ENCODE measurements around the gene MACROD2. TPM values are rescaled to one million over a fixed set of nuclear protein-coding genes. Genes with fewer than 3 reads are reported as not detected.
A peak's percentile ranks its signal among the peaks of the same experiment; 100 is the strongest.

The MACROD2 gene
- total RNA-seq, 1 donor from 2014 or later, result 0.23 TPM

GRCh38 chr20:14709439-14709838 lies 714.1 kb downstream of the MACROD2 start:
- DNase-seq (ENCODE audit: low read depth), result no peak
- no peak overlapping the region for H3K4me3 ChIP-seq (ENCODE audit: low read depth, low read length)
- TF ChIP-seq, protein P1, sequence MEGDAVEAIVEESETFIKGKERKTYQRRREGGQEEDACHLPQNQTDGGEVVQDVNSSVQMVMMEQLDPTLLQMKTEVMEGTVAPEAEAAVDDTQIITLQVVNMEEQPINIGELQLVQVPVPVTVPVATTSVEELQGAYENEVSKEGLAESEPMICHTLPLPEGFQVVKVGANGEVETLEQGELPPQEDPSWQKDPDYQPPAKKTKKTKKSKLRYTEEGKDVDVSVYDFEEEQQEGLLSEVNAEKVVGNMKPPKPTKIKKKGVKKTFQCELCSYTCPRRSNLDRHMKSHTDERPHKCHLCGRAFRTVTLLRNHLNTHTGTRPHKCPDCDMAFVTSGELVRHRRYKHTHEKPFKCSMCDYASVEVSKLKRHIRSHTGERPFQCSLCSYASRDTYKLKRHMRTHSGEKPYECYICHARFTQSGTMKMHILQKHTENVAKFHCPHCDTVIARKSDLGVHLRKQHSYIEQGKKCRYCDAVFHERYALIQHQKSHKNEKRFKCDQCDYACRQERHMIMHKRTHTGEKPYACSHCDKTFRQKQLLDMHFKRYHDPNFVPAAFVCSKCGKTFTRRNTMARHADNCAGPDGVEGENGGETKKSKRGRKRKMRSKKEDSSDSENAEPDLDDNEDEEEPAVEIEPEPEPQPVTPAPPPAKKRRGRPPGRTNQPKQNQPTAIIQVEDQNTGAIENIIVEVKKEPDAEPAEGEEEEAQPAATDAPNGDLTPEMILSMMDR (conservative IDR thresholded peaks at IDR 0.05; ENCODE audit: low read depth, low read length), result no peak

- DNase-seq (ENCODE audit: low read depth), result no peak
- H3K4me3 ChIP-seq (ENCODE audit: low read depth, low read length), result no peak overlapping the region
- TF ChIP-seq, protein P1 (conservative IDR thresholded peaks at IDR 0.05; ENCODE audit: low read depth, low read length), result no peak
Measured at GRCh38 chr20:14710951-14711350, 715.6 kb downstream of the MACROD2 start.

GRCh38 chr20:14711652-14712051 lies 716.3 kb downstream of the MACROD2 start:
- no peak for DNase-seq (ENCODE audit: low read depth)
- TF ChIP-seq, protein P1 (conservative IDR thresholded peaks at IDR 0.05; ENCODE audit: low read depth, low read length), result no peak
- H3K4me3 ChIP-seq (ENCODE audit: low read depth, low read length), result no peak overlapping the region

DNA sequence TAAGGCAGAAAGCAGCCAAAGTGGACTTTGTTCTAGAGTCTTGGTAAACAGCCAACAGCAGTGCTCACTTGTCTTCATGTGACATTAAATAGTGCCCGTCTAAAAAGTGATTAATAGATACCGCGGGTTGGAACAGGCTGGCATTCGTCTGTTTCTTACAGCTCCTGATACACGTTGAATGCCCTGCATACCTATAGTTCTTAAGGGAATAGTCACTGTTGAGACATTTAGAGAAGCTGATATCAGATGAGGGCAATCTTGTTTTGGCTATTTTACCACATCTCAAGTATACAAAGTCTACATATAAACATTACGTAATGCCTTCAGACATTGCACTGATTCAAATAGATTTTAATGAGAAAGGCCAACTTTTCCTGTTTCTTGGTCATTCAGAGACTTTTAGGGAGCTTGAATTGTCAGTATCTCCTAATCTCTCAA lies 717.0 kb downstream of the MACROD2 start:
- TF ChIP-seq, protein P1 (conservative IDR thresholded peaks at IDR 0.05; ENCODE audit: low read depth, low read length), result no peak
- peak; percentile 74 for DNase-seq (ENCODE audit: low read depth)
- H3K4me3 ChIP-seq (ENCODE audit: low read depth, low read length), result no peak overlapping the region

- no peak overlapping the region for H3K4me3 ChIP-seq (ENCODE audit: low read depth, low read length)
- DNase-seq (ENCODE audit: low read depth), result no peak
- TF ChIP-seq, protein P1 (conservative IDR thresholded peaks at IDR 0.05; ENCODE audit: low read depth, low read length), result no peak
Measured at GRCh38 chr20:14715400-14715799, 720.1 kb downstream of the MACROD2 start.

DNA sequence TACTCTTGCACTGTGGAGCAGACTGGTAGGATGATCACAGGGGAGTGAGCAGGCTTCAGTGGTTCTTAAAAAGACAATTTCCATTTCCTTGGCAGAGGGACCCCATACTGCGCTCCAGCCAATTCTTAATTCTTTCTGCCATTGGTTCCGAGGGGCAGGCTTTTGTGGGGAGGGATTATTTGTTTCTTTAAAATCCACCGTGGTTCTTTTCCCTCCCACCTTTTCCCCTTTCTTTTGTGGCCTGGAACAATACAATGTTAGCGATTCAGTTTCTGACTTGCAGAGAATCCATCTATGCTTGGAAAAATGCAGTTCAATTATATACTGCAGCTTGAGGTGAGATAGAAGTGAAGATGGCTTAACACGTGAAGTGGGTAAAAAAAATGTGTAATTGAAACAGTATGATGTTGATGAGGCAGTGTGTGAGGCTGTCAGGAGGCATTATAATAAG lies 721.1 kb downstream of the MACROD2 start:
- TF ChIP-seq, protein P1 (conservative IDR thresholded peaks at IDR 0.05; ENCODE audit: low read depth, low read length), result no peak
- DNase-seq (ENCODE audit: low read depth), result no peak
- no peak overlapping the region for H3K4me3 ChIP-seq (ENCODE audit: low read depth, low read length)

Data from epithelial cell of proximal tubule (primary cell).